22Rv1 (cell line): Measurements from ENCODE around the gene EME2.
A peak's percentile ranks its signal among the peaks of the same experiment; 100 is the strongest.

Source experiments
- H3K27ac ChIP-seq: fragments of 450-650 bp; 2 replicates; pipeline ENCODE4 v1.5.1; 2017
- ZFX ChIP-seq: fragments of 450-650 bp; IDR thresholded peaks from 2 replicates; pipeline ENCODE4 v1.6.1; 2017; ENCODE audit warnings: antibody characterized with exemption, borderline replicate concordance
- TF ChIP-seq, protein P1 (sequence below): fragments of 450-650 bp; IDR thresholded peaks from 2 replicates; pipeline ENCODE4 v1.5.1; 2017; ENCODE audit warnings: mild to moderate bottlenecking

The EME2 gene

DNA sequence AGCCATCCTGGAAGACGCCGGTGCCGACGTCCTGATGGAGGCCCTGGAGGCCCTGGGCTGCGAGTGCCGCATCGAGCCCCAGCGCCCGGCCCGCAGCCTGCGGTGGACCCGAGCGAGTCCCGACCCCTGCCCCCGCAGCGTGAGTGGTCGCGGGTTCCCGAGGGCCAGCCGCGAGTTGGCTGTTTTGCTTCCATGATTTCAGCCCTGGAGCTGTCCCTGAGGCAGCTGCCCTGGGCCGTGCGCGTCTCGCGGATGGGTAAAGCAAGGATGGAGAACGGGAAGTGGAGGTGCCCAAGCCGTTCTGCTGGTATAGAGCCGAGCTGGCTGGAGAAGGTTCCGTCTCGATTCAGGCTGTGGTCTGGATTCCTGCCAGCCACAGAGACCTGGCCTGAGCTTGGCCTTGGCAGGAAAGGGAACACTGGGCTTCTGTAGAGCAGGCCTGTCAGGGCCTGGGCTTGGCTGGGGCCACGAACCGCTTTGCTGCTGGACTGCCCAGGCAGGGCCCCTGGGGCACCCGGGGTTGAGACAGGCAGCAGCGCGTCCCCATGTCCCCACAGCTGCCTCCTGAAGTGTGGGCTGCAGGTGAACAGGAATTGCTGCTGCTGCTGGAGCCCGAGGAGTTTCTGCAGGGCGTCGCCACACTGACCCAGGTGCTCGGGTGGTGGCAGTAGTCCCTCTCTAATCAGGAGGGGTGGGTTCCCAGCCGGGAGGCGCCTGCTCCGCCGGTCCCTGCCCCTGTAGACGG lies 1.3 kb downstream of the EME2 start:
- no peak for TF ChIP-seq ZFX
- TF ChIP-seq, protein P1, sequence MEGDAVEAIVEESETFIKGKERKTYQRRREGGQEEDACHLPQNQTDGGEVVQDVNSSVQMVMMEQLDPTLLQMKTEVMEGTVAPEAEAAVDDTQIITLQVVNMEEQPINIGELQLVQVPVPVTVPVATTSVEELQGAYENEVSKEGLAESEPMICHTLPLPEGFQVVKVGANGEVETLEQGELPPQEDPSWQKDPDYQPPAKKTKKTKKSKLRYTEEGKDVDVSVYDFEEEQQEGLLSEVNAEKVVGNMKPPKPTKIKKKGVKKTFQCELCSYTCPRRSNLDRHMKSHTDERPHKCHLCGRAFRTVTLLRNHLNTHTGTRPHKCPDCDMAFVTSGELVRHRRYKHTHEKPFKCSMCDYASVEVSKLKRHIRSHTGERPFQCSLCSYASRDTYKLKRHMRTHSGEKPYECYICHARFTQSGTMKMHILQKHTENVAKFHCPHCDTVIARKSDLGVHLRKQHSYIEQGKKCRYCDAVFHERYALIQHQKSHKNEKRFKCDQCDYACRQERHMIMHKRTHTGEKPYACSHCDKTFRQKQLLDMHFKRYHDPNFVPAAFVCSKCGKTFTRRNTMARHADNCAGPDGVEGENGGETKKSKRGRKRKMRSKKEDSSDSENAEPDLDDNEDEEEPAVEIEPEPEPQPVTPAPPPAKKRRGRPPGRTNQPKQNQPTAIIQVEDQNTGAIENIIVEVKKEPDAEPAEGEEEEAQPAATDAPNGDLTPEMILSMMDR: peak; percentile 72

DNA sequence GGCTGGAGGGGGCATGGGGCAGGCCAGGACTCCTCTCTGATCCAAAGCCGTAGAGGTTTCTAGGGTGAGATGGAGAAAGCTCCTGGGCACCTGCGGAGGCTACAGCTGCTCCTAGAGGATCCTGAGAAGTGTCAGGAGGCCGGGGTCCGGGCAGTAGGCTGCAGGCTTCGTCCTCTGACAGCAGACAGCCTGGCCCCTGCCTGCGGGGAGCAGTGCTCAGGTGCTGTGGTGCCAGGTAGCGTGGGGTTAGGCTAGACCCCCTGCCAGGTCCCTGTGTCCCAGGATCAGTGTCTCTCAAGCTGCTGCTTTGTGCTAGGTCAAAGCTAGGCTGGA lies 1.8 kb downstream of the EME2 start:
- TF ChIP-seq ZFX: no peak
- H3K27ac ChIP-seq: peak overlapping the region; percentile 97

More for the DNA sequence above, 1.3 kb downstream of the EME2 start:
- H3K27ac ChIP-seq: peak overlapping the region; percentile 97

DNA sequence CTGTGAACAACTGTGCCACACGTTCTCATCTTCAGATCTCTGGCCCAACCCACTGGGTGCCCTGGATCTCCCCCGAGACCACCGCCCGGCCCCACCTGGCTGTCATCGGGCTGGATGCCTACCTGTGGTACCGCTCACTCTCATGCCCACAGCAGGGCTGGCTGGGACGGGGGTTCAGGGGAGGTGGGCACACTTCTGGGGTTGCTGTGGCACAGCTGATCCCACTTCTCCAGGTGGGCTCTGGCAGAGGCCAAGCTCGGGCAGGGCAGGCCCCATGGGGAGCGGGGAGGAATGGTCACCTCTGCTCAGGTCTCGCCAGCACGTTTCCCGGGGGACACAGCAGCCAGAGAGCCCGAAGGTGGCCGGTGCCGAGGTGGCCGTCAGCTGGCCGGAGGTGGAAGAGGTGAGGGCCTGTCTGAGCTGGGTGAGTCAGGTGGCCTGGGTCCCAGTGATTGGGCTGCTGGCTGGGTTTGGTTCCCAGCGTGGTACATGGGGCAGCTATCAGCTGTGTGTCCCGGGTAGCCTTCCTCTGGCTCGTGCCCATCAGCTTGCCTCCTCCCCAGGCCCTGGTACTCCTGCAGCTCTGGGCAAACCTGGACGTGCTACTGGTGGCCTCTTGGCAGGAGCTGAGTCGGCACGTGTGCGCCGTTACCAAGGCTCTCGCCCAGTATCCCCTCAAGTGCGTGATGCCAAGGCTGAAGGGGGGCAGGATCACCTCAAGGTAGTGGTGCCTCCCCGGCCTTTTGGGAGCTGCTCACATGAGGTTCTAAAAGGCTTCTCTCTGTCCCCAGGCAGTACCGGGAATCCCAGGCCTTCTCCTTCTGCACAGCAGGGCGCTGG lies 2.6 kb downstream of the EME2 start:
- TF ChIP-seq, protein P1: no peak
- no peak for TF ChIP-seq ZFX
- peak overlapping the region; percentile 97; the same call in 1 of the 2 replicates for H3K27ac ChIP-seq

DNA sequence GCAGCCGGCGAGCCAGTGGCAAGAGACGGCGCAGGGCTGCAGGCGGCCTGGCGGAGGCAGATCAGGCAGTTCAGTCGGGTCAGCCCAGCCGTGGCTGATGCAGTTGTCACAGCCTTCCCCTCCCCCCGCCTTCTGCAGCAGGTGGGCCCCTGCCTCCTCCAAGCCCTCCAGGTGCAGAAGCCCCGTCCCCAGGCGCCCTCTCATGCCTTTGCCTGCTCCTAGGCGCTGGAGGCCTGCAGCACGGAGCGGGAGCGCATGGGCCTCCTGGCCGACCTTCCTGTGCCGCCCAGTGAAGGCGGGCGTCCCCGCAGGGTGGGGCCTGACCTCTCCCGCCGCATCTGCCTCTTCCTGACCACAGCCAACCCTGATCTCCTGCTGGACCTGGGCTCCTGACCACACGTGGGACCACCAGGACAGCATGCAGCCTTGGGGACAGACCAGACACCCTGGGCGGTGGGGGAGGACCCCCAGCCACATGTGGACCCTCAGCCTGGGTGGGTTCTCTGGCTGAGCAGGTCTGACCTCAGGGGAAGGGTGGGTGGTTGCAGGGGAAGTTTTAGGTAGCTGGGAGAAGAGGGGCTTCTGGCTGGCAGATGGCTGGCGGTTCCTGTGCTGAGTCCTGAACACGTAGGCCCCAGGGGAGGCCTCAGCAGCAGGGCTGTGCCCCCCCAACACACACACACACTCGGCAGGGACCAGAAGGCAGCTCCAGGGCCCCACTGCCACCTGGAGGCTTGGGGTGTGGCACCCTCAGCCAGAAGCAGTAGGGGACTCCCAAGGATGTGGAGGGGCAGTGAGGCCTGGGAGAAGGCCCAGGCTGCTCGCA lies 3.4 kb downstream of the EME2 start:
- no peak for TF ChIP-seq ZFX
- TF ChIP-seq, protein P1: no peak
- peak overlapping the region; percentile 97 for H3K27ac ChIP-seq

DNA sequence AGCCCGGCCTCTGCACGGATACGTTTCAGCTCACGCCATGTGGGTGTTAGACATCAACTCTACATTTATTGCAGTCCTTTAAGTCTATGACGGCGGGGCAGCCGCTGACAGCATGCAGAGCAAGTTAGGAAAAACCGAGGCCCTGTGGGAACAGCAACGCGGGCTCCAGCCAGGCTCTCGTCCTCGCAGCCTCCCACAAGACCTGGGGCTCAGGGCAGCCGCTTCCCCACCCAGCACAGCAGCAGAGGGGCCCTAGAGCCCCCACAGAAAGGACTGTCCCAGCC lies 4.0 kb downstream of the EME2 start:
- H3K27ac ChIP-seq: peak overlapping the region; percentile 93
- TF ChIP-seq ZFX: no peak
- TF ChIP-seq, protein P1: no peak

DNA sequence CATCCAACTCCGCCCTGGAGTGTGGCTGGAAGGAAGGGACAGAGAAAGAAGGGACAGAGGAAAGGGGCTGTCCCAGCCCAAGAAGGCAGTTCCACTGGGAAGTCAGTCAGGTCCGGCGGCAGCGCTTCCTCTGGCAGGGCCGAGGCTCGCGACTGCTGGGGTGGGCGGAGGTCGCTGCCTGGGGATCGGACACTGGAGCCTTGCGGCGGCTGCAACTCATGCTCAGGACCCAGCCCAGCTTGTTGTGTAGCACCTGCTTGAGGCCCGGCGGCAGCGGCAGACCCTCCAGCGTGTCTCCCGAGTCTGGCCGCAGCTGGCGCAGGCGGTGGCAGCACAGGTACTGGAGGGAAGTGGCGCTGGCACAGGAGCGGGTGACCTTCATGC lies 4.4 kb downstream of the EME2 start:
- TF ChIP-seq ZFX: no peak
- TF ChIP-seq, protein P1: no peak
- H3K27ac ChIP-seq: peak overlapping the region; percentile 93

DNA sequence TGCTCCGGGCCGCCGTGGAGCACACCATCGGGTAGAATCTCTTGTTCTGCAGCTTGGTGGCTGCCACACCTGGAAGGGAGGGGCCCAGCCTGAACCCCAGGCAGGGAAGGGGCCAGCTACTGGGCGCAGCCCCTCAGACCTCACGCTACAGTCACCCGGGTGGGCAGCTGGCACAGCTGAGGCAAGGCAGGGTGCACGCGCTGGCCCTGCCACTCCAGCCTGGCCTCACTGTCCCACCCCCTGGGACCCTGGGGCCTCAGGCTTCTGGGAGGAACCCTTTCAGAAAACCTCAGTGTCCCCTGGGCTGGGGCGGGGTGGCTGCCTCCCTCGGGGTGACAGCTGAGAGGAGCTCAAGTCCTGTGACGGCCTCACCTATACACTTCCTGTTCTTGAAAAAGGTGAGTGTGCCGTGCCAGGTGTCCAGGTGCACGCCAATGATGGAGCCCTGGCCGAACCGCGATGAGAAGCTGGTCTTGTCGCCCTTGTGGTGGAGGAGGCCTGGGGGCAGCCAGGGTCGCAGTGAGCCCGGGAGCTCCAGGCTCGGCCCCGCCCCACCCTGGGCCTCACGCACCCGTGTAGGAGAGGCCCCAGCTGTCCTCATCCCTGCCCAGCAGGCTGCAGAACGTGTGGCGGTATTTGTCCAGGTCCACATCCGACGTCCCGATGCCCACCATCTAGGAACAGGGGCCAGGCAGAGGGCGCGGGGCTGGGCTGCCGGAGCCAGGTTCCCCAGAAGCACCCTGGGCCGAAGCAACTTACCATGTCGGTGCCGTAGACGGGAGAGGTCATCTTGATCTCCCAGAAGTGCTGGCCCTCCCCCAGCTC lies 5.0 kb downstream of the EME2 start:
- peak overlapping the region; percentile 93 for H3K27ac ChIP-seq

More for the DNA sequence above, 5.0 kb downstream of the EME2 start:
- TF ChIP-seq, protein P1: no peak
- no peak for TF ChIP-seq ZFX
